Right renal cortex interstitium (tissue), 3 donors: ENCODE measurements around the gene PRRG2. TPM values are rescaled to one million over a fixed set of nuclear protein-coding genes. Genes with fewer than 3 reads are reported as not detected.

ENCODE experiments used
- DNase-seq, 3 donors: peaks; one replicate each; pipeline ENCODE4 v3.0.0-alpha.2; 2013; ENCODE audit warnings: low read depth in 3 of 3, low spot score in 2 of 3
- polyA plus RNA-seq, 3 donors: library from polyadenylated mRNA; unstranded; fragments of 120-200 nt; gene quantifications; one replicate each; pipeline ENCODE4 v1.2.1, GENCODE V29; 2013; ENCODE audit not compliant: insufficient read length in 3 of 3

Gene PRRG2
- polyA plus RNA-seq, 3 donors = 7.1 to 8.5 (median 7.1) TPM

DNA sequence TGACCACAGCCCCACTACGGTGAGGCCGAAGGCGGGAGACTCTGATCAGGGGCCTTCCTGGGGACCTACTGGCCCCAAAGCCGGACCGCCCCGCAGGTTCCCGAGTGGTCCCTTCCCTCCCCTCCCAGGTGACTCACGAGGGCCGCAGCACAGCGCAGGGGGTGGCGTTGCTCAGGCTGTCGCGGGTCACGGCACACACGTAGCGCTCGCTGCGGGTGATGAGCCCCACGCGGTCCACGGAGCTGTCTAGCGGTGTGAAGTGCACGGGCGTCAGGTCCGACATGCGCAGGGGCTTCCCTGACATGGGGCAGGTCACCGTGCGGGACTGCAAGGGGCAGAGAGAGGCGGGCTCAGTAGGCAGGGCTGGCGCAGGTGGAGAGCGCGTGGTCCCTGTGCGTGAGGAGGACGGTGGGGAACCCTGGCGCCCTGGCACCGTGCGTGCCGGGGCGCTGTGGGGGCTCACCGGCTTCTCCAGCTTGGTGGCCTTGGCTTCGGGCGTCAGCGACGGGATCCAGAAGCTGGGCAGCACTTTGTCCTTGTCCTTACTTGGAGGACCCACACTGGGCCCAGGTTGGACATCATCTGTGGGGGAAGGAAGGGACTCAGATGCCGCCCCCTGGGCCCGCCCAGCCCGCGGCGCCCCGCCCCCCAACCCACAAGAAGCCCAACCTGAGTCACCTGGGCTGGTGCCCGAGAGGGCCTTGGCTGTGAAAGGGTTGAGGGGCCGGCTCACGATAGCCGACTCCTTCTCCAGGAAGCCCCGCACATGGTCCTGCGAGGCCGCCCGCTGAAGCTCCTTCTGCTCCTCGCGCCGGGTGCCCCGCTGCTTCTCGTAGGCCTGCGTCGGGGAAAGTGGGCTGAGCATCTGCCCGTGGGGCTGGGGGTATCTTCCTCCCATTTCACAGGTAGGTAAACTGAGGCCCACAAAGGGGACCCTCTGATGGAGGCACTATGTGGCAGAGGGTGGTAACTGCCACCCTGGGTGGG is 24.4 kb upstream of the PRRG2 start:
- DNase-seq = no peak

DNA sequence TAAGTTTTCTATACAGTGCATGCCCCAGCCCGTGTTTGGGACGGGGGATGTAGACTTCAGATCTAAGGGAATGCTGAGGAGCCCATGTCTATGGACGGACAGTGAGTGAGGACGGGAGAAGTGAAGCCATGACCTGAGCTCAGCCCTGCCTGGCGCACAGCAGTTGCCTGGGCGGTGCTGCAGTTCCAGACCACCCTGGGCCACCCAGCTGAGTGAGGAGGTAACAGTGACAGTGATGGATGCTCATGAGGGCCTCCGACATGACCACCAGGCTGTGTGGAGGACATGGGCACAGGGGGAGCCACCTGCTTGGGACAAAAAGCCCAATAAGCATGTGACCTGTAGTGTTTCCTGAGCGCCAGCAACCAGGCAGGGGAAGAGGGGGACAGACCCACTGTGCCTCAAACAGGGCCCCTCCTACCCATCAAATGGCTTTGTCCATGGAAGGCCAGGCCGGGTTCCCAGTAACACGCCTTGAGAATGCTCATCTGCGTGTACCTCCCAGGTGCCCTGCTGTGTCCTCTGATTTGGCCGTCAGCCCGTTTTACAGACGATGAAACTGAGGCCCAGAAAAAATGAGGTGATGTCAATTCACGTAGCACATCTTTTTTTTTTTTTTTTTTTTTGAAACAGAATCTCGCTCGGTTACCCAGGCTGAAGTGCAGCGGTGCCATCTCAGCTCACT is 23.3 kb upstream of the PRRG2 start:
- DNase-seq = no peak

DNA sequence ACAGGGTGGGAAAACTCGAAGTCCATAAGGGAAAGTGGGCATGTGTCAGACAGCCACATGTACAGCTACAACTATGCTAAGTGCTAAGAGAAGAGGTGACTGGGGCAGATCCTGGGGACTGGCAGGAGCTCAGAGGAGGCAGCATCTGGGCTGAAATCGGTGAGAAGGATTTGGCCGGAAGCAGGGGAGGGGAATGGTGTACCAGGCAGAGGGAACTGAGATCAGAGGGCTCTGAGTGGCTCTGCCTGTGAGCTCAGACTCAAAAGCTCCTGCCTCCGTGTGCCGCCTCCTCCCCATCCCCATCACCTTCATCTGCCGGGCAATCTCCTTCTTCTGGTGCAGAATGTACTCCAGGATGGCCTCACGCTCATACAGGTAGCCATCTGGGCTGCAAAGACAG is 22.5 kb upstream of the PRRG2 start:
- DNase-seq = no peak

DNA sequence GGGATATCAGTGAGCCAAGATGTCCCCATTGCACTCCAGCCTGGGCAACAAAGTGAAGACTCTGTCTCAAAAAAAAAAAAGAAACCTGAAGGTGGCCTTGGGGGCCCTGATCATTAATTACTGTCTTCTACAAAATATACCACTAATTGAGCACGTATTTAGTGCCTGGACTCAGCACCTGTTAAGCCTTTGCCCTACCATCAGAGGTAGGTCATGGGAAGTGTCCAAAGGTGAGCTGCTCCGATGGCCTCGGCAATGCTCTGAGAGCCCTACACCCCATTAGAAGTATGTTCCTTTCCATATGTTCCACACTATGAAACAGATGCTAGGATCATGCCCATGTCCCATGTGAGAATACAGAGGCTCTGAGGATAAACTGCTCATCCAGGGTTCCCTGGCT is 21.7 kb upstream of the PRRG2 start:
- DNase-seq = no peak

DNA sequence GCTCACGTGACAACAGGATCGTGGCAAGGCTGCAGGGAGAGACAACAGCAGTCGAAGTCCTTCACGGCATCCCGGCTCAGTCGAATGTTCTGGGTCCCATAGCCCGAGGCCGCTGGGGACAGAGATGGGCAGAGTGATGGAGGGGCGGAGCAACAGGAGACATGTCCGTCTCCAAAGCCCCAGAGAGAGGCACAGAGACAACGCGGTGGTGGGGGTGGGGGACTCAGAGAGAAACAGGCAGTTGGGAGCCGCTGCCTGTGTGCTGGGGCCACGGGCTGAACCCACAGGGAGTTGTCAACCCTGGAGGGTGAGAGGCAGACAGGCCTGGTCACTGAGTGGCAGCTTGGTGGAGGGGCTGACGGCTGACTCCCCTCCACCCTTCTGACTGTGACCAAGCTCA is 21.2 kb upstream of the PRRG2 start:
- DNase-seq = no peak

DNA sequence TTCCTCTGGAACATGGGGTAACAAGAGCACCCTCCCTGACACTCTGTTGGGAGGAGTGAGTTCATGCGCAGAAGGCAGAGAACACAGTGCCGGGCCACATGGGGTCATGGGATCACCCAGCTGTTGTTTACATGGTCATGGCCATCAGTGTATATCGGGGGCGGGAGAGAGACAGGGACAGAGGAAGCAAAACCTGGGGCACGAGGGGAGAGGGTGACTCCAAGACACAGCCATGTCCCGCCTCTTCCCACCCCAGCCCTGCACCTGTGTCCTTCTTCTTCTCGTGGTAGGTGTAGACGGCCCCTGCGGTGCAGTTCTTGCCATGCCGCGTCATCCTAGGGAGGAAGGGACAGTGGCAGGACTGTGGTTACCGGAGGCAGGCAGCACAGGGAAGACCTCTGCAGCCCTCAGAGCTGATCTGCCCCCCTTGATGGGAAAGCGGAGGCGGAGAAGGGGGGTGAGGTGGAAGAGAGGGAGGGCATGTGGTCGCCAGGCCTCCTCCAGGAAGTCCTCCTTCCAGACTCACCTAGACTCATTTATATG is 20.7 kb upstream of the PRRG2 start:
- no peak for DNase-seq

DNA sequence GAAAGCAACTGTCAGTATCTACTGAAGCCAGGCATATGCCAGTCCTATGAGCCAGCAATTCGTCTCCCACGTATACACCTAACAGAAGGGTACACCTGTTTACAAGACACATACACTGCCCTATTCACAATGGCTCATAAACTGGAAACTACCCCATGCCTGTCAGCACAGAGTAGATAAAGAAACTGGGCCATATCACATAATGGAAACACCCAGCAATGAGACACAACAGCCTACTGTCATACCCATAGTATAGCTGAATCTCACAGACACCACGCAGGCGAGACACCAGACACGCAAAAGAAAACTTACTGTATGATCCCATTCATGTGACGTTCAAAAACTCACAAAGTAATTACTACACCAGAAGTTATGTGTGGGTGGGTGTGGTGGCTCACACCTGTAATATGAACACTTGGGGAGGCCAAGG is 16.5 kb upstream of the PRRG2 start:
- DNase-seq = no peak

DNA sequence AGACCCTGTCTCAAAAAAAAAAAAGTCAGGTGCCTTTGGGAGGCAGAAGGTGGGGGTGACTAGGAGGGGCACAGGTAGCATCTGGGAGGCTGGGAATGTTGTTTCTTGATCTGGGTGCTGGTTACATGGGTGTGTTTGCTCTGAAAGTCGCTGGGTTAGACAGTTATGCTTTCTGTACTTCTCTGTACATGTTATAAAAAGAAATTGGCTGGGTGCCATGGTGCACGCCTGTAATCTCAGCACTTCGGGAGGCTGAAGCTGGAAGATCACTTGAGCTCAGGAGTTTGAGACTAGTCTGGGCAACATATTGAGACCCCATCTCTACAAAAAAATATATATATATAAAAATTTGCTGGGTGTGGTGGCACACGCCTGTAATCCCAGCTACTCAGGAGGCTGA is 15.9 kb upstream of the PRRG2 start:
- DNase-seq = no peak

DNA sequence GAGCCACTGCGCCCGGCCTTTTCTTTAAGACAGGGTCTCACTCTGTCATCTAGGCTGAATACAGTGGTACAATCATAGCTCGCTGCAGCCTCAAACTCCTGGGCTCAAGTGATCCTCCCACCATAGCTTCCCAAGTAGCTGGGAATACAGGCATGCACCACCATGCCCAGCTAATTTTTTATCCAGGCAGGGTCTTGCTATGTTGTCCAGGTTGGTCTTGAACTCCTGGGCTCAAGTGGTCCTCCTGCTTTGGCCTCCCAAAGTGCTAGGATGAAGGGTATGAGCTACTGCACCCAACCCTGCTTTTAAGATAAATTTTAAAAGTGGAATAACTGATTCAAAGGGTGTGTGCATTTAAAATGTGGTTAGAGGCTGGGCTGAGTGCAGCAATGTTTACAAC is 14.8 kb upstream of the PRRG2 start:
- no peak for DNase-seq

DNA sequence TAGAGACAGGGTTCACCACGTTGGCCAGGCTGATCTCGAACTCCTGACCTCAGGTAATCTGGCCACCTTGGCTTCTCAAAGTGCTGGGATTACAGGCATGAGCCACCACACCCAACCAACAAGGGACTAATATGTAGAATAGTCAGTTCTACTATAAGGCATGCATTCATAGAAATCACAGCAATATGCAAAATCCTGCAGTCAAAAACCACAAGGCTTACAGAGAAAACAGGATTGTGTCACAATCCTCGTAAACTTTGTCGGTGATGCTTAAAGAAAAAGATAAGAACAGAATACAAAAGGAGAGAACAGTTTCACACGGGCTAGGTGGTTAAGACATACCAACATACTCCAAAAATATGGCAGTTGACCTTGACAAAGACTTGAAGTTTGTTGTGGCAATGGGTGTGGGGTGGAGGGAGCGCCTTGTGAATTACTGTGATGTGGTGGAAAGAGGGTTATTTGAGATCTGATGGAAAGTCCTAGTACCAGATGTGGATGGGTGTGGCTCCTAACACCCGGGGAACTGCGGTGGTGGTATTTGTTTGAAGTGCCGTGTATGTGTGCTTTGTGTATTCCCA is 13.2 kb upstream of the PRRG2 start:
- no peak for DNase-seq

DNA sequence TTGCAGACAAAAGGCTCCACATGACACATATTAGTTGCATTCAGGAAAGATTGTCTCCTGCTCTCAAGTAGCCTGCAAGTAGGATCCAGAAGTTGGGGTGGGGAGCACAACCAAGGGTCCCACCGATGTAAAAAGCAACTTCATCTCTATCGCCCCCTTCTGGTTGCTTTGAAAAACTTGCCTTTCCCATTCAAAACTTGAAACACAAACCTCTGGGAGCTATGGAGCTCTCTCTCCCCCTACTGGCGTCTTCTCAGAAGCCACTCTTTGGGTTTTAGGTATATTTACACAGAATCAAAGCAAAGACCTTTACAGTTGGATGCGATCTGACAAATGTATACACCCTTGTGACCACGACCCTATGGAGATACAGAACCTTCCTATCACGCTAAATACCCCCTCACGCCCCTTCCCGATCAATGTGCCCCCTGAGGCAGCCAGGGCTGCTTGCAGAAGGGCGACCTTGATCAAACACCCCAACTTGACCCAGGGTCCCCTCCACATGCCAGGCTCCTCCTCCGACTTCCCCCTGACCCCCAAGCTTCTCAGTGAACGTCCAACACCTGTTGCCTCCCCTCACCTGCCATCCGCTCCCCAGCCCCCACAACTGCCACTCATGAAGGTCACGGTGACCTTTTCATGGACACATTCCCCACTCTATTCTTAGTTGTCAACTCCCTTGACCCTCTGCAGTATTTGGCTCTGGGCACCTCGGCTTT is 10.8 kb upstream of the PRRG2 start:
- DNase-seq = peak in 1 of 3 donors; percentile 69

DNA sequence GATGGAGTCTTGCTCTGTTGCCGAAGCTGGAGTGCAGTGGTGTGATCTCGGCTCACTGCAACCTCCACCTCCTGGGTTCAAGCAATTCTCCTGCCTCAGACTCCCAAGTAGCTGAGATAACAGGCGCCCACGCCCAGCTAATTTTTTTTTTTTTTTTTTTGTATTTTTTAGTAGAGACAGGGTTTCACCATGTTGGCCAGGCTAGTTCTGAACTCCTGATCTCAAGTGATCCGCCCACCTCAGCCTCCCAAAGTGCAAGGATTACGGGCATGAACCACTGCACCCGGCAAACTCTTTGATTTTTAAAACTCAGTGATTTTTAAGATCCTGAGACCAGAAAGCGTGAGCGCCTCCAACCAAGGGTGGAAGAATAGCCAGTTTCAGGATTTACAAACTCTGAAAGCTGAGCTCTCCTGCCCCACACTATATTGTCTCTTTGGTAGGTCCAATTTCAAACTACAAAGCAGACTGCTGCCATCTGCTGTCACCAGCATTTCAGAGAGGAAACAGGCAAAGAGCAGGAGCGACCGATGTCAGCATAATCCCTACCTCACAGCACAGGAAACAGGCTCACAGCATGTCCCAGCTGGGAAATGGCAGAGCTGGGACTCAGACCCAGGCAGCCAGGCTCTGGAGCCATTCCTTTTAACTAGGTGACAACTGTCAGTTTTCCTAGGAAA is 10.0 kb upstream of the PRRG2 start:
- no peak for DNase-seq

DNA sequence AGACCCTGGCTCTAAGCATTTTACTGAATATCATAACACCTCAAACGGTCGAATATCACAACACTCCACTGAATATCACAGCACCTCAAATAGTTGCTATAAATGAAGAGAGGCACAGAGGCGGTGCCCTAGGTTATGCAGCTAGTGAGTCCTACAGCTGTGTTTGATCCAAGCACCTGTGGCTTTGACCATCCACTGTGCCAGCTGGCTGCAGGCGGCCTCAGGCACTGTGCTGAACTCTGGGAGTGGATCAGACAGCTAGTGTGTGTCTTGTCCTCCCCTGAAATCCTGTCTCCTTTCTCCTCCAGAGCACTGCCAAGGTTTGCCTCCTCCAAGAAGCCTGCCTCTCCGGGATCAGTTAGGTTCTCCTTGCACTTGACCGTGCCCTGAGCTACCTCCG is 8.1 kb upstream of the PRRG2 start:
- no peak for DNase-seq

DNA sequence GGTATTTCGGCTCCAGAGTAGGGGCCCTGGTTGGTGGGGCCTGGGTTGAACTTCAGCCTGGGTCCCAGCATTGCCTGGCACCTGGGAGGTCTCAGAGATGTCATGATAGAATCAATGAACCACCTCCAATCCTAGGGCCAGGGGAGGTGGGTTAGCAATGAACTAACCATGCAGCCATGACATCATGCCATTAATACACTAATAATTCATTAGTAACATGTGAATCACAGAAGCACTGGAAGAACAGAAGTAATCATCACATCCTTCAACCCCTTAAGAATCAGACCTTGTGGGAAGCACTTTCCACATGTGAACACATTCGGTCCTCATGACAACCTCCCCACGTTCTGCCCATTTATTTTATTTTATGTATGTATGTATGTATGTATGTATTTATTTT is 7.7 kb upstream of the PRRG2 start:
- no peak for DNase-seq

DNA sequence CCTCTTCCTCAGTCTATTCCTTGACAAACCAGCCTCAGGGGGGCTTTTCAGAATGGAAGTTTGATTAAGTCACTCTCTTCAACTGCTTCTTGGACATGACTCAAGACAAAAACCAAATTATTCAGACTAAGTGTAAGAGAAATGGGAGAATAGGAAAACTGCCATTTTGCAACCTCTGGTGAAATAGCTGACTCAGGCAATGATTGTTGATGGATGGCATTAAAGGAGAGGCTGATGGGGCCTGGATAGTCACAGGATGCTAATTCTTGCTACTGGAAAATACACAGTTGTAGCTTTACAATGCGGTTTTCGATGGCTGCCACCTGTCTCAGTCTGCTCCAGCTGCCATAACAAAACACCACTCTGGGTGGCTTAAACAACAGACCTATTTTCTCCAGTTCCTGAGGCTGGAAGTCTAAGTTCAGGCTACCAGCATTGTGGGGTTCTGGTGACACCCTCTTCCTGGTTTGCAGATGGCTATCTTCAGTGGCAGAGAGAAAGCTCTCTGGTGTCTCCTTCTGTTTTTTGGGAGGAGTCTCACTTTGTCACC is 6.8 kb upstream of the PRRG2 start:
- no peak for DNase-seq

DNA sequence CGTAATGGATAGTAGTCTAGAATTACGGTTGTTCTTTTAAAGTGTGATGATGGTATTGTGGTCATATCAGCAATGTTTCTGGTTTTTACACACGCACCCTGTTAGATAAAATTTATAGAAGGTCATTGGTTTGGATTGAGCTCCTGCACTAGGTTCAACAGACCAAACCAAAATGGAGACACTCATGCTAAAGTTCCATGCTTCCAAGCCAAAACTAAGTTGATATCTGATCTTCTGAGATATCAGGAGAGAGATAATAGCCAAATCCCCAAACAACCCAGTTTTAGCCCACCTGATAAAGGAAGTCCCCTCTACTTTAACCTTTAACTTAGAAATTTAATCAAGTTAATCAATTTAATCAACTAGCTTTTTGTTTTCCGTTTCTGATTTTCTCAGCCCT is 1.9 kb upstream of the PRRG2 start:
- no peak for DNase-seq

DNA sequence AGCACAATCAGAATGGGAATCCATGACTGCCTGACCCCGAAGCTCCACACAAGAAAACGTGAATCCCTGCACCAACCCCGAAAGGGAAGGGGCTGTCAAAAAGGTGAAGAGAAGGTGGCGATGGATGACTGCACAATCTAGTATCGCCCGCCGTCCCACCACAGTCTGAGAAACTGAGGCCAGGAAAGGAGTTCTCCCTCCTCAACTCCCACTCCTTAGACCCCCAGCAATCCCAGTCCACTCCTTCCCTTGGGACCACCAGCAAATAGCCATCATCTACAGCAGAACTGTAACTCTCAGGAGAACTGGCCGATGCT is 1.2 kb upstream of the PRRG2 start:
- DNase-seq = no peak

DNA sequence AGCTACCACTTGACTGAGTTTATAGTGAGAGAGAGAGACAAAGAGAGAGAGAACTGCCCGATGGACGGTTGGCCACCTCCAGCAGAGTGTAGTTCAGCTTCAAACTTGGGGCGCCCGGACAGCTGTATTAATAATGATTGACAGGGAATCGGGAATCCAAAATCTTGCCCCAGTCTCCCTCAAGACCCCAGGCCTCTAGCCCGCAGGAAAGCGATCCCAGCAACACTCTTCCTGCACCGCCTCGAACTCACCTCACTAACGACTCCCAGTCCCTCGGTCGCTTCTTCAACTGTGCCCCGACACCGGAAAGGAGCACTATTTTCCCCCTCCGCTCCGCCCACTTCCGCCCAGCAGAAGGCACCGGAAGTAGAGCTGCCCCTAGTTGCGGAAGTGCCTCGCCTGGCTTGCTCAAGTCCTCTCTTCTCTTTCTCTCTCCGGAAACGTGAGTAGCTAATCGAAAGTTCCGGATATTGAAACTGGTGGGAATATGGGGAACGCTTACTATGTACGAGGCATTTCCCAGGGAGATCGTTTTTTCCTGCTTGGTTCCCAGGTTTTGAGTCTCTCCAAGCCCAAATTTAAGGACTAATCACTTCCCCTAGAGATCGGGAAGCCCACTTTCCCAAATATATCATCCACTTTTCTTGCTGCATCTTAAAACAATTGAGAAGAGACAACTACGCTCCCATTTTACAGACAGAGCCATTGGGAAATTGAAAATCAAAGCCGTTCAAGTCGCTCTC is 681 bp upstream of the PRRG2 start, which contains the start of gene NOSIP:
Gene NOSIP (minus strand): TSS at position 293 of the 743 bp plus-strand sequence. CDS start 19,865 bp downstream, outside the sequence.
- DNase-seq = peak; percentile 91 to 94 (median 92)

DNA sequence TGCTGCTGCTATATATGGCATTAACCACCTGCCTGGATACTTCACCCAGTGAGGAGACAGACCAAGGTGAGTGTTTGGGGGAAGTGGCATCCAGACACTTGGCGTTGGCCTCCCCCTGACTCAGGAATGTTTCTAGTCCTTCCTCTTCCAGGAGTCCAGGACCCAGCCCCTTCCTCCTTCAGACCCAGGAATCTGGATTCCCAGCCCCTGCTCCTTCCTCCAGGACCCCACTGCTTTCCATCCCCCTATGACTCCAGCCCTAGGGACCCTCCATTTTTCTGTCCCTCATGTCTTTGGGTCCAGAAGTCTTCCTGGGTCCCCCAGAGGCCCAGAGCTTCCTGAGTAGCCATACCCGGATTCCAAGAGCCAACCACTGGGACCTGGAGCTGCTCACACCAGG is 2.1 kb downstream of the PRRG2 start:
- no peak for DNase-seq
